H1 (cell line): ENCODE results near the gene SERPINA1. TPM values are rescaled to one million over a fixed set of nuclear protein-coding genes. Genes with fewer than 3 reads are reported as not detected.

Source experiments
- CTCF ChIA-PET: fragments of 300-600 bp; sonication (Branson Sonifier 250); formaldehyde crosslinking; loops from one replicate; lab custom pipeline; 2021; ENCODE audit not compliant: partially characterized antibody; lab: Charles Lee
- POLR2A ChIA-PET: fragments of 300-600 bp; sonication (Branson Sonifier 250); formaldehyde crosslinking; loops from one replicate; lab custom pipeline; 2021; ENCODE audit warnings: inconsistent platforms; ENCODE audit not compliant: partially characterized antibody; lab: Charles Lee
- DNase-seq, 2 experiments: peaks; one replicate each; pipeline versions ENCODE4 v3.0.0 to v3.0.0-alpha.2; 2010 to 2022; ENCODE audit warnings: low spot score in 2 of 2, low read depth in 1 of 2, mixed read lengths in 1 of 2
- FAIRE-seq: peaks from 2 replicates; lab custom pipeline; 2011; peaks lifted over from hg19 to GRCh38; lab: Jason Lieb, UNC
- H2AFZ ChIP-seq: 2 replicates; pipeline ENCODE4 v1.8.1; 2012; ENCODE audit warnings: low read length, inconsistent platforms
- H2AK5ac ChIP-seq: 2 replicates; pipeline ENCODE4 v1.6.1; 2013; ENCODE audit warnings: low read depth, low read length
- H2BK120ac ChIP-seq: replicated peaks from 2 replicates; pipeline ENCODE3; 2013; ENCODE audit warnings: low read depth, low read length, inconsistent platforms
- H2BK12ac ChIP-seq: 2 replicates; pipeline ENCODE4 v1.6.1; 2013; ENCODE audit warnings: low read depth, low read length
- H2BK15ac ChIP-seq: 2 replicates; pipeline ENCODE4 v1.6.1; 2013; ENCODE audit warnings: low read length
- H2BK20ac ChIP-seq: 2 replicates; pipeline ENCODE4 v1.6.1; 2013; ENCODE audit warnings: low read length
- H2BK5ac ChIP-seq: 2 replicates; pipeline ENCODE4 v1.6.1; 2013; ENCODE audit warnings: low read depth, low read length
- H3K14ac ChIP-seq: 2 replicates; pipeline ENCODE4 v1.6.1; 2013; ENCODE audit warnings: inconsistent platforms; ENCODE audit not compliant: insufficient read length
- H3K18ac ChIP-seq: 2 replicates; pipeline ENCODE4 v1.6.1; 2013; ENCODE audit warnings: low read length; ENCODE audit errors: extremely low read depth
- H3K23ac ChIP-seq: 2 replicates; pipeline ENCODE4 v1.6.1; 2013; ENCODE audit warnings: inconsistent platforms; ENCODE audit not compliant: insufficient read length
- H3K23me2 ChIP-seq: 2 replicates; pipeline ENCODE4 v1.6.1; 2013; ENCODE audit warnings: low read depth, low read length
- H3K27ac ChIP-seq: 2 replicates; pipeline ENCODE4 v1.6.1; 2011; ENCODE audit warnings: low read depth, low read length, inconsistent platforms
- H3K27me3 ChIP-seq, 4 experiments: replicated peaks in 1 of 4; 1 replicate in 1 of 4; 2 replicates in 3 of 4; pipeline versions ENCODE4 v1.6.1 to v1.8.1; 2011 to 2013; ENCODE audit warnings: low read length in 3 of 4, mild to moderate bottlenecking in 3 of 4, inconsistent platforms in 2 of 4, mixed read lengths in 2 of 4, moderate library complexity in 1 of 4; ENCODE audit not compliant: control insufficient read depth in 3 of 4, insufficient read depth in 3 of 4; ENCODE audit errors: extremely low read depth in 1 of 4
- H3K36me3 ChIP-seq, 4 experiments: 2 replicates each; pipeline versions ENCODE4 v1.6.1 to v1.8.1; 2011 to 2013; ENCODE audit warnings: mild to moderate bottlenecking in 4 of 4, low read length in 3 of 4, moderate library complexity in 2 of 4, control low read depth in 1 of 4, inconsistent platforms in 1 of 4; ENCODE audit not compliant: insufficient read depth in 4 of 4, control insufficient read depth in 2 of 4
- H3K4ac ChIP-seq: replicated peaks from 2 replicates; pipeline ENCODE3; 2013; ENCODE audit warnings: low read length, low read depth, mixed read lengths, inconsistent platforms; ENCODE audit not compliant: insufficient read length
- H3K4me1 ChIP-seq, 4 experiments: replicated peaks in 1 of 4; 1 replicate in 1 of 4; 2 replicates in 3 of 4; pipeline versions ENCODE4 v1.6.1 to v1.8.1; 2011 to 2013; ENCODE audit warnings: low read length in 3 of 4, inconsistent platforms in 2 of 4, mixed read lengths in 1 of 4; ENCODE audit not compliant: insufficient read depth in 4 of 4, control insufficient read depth in 3 of 4
- H3K4me2 ChIP-seq, 2 experiments: 2 replicates each; pipeline versions ENCODE4 v1.6.1 to v1.8.1; 2011 to 2013; ENCODE audit warnings: low read depth in 2 of 2, low read length in 2 of 2, control low read depth in 1 of 2, inconsistent platforms in 1 of 2, mild to moderate bottlenecking in 1 of 2; ENCODE audit not compliant: insufficient read depth in 1 of 2
- H3K4me3 ChIP-seq, 4 experiments: fragments of 200-600, 300-600 bp in 1 of 4; sonication (generic), shearing (Covaris generic), sonication (Bioruptor Twin) in 1 of 4; 2 replicates each; pipeline versions ENCODE4 v1.5.1 to v1.8.1; 2011 to 2016; ENCODE audit warnings: low read length in 4 of 4, low read depth in 3 of 4, control low read depth in 2 of 4, inconsistent platforms in 2 of 4, mild to moderate bottlenecking in 2 of 4, mixed read lengths in 1 of 4, moderate library complexity in 1 of 4; ENCODE audit not compliant: insufficient read depth in 2 of 4; ENCODE audit errors: extremely low read depth in 1 of 4
- H3K56ac ChIP-seq: replicated peaks from 2 replicates; pipeline ENCODE3; 2013; ENCODE audit warnings: low read depth, mild to moderate bottlenecking, mixed read lengths, low read length, inconsistent platforms; ENCODE audit not compliant: insufficient read length
- H3K79me1 ChIP-seq: 2 replicates; pipeline ENCODE4 v1.6.1; 2013; ENCODE audit warnings: low read depth, low read length, control low read depth
- H3K79me2 ChIP-seq, 2 experiments: 2 replicates each; pipeline versions ENCODE4 v1.6.1 to v1.8.1; 2012 to 2013; ENCODE audit warnings: low read length in 2 of 2, mild to moderate bottlenecking in 2 of 2, inconsistent platforms in 1 of 2; ENCODE audit not compliant: insufficient read depth in 2 of 2, control insufficient read depth in 1 of 2
- H3K9ac ChIP-seq, 4 experiments: replicated peaks in 1 of 4; 1 replicate in 1 of 4; 2 replicates in 3 of 4; pipeline versions ENCODE4 v1.6.1 to v1.8.1; 2011 to 2013; ENCODE audit warnings: low read depth in 3 of 4, low read length in 3 of 4, control low read depth in 2 of 4, mild to moderate bottlenecking in 2 of 4, moderate library complexity in 2 of 4, inconsistent platforms in 1 of 4; ENCODE audit errors: extremely low read depth in 1 of 4
- H3K9me3 ChIP-seq, 2 experiments: 2 replicates each; pipeline versions ENCODE4 v1.6.1 to v1.8.1; 2012 to 2013; ENCODE audit warnings: mild to moderate bottlenecking in 2 of 2, moderate library complexity in 2 of 2, control low read depth in 1 of 2, inconsistent platforms in 1 of 2, low read depth in 1 of 2, low read length in 1 of 2, mixed read lengths in 1 of 2; ENCODE audit not compliant: insufficient read depth in 2 of 2
- H4K20me1 ChIP-seq, 2 experiments: replicated peaks in 1 of 2; 2 replicates each; pipeline versions ENCODE3 to v1.8.1; 2011 to 2013; ENCODE audit warnings: inconsistent platforms in 2 of 2, low read length in 2 of 2, mild to moderate bottlenecking in 1 of 2; ENCODE audit not compliant: insufficient read depth in 2 of 2, control insufficient read depth in 1 of 2
- H4K5ac ChIP-seq: 2 replicates; pipeline ENCODE4 v1.6.1; 2013; ENCODE audit warnings: low read length, low read depth, mixed read lengths, inconsistent platforms; ENCODE audit not compliant: insufficient read length
- H4K8ac ChIP-seq: 2 replicates; pipeline ENCODE4 v1.8.0; 2013; ENCODE audit warnings: mild to moderate bottlenecking, moderate library complexity, low read length, inconsistent platforms; ENCODE audit not compliant: insufficient read depth; ENCODE audit errors: extremely low read depth
- H4K91ac ChIP-seq: replicated peaks from 2 replicates; pipeline ENCODE3; 2013; ENCODE audit warnings: low read length, mixed read lengths, inconsistent platforms; ENCODE audit not compliant: insufficient read length
- BACH1 ChIP-seq: IDR thresholded peaks from 2 replicates; pipeline ENCODE4 v1.6.1; 2012; ENCODE audit warnings: low read length, improper control_type of control experiment
- CEBPB ChIP-seq: IDR thresholded peaks from 2 replicates; pipeline ENCODE4 v1.6.1; 2012; ENCODE audit warnings: low read depth, low read length
- JUN ChIP-seq: IDR thresholded peaks from 2 replicates; pipeline ENCODE4 v1.6.1; 2011; ENCODE audit warnings: low read depth, mild to moderate bottlenecking, improper control_type of control experiment, low read length
- KDM4A ChIP-seq: IDR thresholded peaks from one replicate; pipeline ENCODE4 v1.7.1; 2012; ENCODE audit warnings: low read depth, mild to moderate bottlenecking, moderate library complexity, low read length, inconsistent platforms; ENCODE audit not compliant: severe bottlenecking
- POLR2A ChIP-seq, 2 experiments: IDR thresholded peaks; 1 replicate in 1 of 2; 2 replicates in 1 of 2; pipeline ENCODE4 v1.6.1; 2011; ENCODE audit warnings: low read depth in 2 of 2, low read length in 2 of 2, mild to moderate bottlenecking in 2 of 2; ENCODE audit errors: control extremely low read depth in 1 of 2
- RNF2 ChIP-seq: fragments of 200-900, 300-1000 bp; sonication (generic); IDR thresholded peaks from 2 replicates; pipeline ENCODE4 v1.7.1; 2016; ENCODE audit warnings: borderline replicate concordance, low read depth, mild to moderate bottlenecking, antibody characterized with exemption, low read length; ENCODE audit not compliant: poor library complexity, severe bottlenecking; ENCODE audit errors: missing control alignments
- TEAD4 ChIP-seq: IDR thresholded peaks from 2 replicates; pipeline ENCODE4 v1.6.1; 2012; ENCODE audit warnings: low read depth, low read length, inconsistent platforms, mixed read lengths
- WGBS, 2 experiments: shearing (Covaris generic) in 1 of 2; methylation state at CpG; one replicate each; pipeline versions ENCODE4 v1.1.6 to v1.1.7; 2013 to 2015; ENCODE audit warnings: low lambda C conversion rate in 2 of 2, mixed read lengths in 2 of 2, inconsistent platforms in 1 of 2, low coverage in 1 of 2, missing lambda C conversion rate in 1 of 2; ENCODE audit not compliant: insufficient replicate concordance in 2 of 2, insufficient coverage in 1 of 2, insufficient read length in 1 of 2; ENCODE audit errors: extremely low coverage in 1 of 2, missing lambda C conversion rate in 1 of 2; 5-methylcytosine and 5-hydroxymethylcytosine counted together
- polyA plus RNA-seq, 7 experiments: library from polyadenylated mRNA; depleted of rRNA in 3 of 7; stranded (reverse) in 5 of 7; unstranded in 2 of 7; fragments of >200 nt in 5 of 7; fragments of 200-250 nt in 2 of 7; gene quantifications; 1 replicate in 5 of 7; 2 replicates in 1 of 7; 4 replicates in 1 of 7; pipeline versions ENCODE4 v1.2.1 to v1.2.3, GENCODE V29; 2011 to 2013; ENCODE audit warnings: missing spikeins in 2 of 7, mixed read lengths in 2 of 7
- total RNA-seq: library from RNA; stranded (reverse); fragmentation: NEBNext Ultra II Directional; extraction: Animal tissue kit (Norgen Biotek cat#: 25700); gene quantifications from 2 replicates; pipeline ENCODE4 v1.2.1, GENCODE V29; 2021
- TF ChIP-seq, protein P1 (sequence below): IDR thresholded peaks from 2 replicates; pipeline ENCODE4 v1.6.1; 2012; ENCODE audit warnings: inconsistent platforms
- TF ChIP-seq, protein P2 (sequence below): IDR thresholded peaks from 2 replicates; pipeline ENCODE4 v1.6.1; 2011; ENCODE audit warnings: low read length, improper control_type of control experiment

Gene SERPINA1
- total and polyA plus RNA-seq, 2 of the 8 experiments (the other 6 are each of a cell fraction or from before 2014, with no cell fraction given) = 0.08 TPM; not detected in 1

DNA sequence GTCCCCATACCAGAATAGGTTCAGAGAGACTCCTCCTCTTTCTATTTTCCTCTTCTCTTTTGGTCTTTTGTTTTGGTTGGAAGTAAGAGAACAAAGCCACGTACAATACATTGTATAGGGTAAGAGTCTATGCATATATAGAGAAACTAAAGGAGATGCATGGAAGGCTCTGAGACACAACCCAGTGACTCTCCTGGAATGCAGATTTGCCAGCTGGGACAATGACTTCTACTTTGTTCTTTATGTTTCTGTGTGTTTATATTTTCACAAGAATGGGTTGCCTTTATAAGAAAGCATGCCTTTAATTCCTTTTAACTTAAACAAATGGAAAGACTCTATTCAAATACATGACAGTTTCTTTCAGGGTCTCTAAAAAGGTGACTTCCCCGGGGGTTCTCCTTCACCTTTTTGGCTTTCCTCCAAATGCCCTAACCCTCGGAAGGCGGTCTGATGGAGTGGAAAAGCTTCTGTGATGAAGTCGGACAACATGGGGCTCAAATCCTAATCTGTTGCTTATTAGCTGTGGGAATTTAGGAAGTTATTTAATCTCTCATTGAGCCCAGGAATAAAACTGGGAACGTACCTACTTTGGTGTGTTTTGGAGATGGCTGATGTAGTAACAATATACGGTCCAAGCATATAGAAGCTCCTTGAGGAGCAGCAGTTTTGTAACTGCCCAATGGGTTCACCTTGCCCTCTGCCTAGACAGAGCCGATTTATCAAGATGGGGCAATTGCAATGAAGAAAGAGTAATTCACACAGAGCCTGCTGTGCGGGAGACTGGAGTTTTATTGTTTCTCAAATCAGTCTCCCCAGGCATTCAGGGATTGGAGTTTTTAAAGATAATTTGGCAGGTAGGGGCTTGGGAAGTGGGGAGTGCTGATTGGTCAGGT lies 9.1 kb upstream of the SERPINA1 start:
- no peak overlapping the region for H3K23ac ChIP-seq
- no peak overlapping the region for H3K9ac ChIP-seq
- no peaks in the 10 kb centered on the region for H3K23me2 ChIP-seq
- H3K14ac ChIP-seq = no peak overlapping the region
- no peak overlapping the region for H4K8ac ChIP-seq
- H3K9me3 ChIP-seq = no peaks in the 10 kb centered on the region; a peak in 1 of 4 replicates
- H2BK12ac ChIP-seq = no peak overlapping the region
- no peak overlapping the region for H3K56ac ChIP-seq
- ChIA-PET POLR2A (interaction anchor here (0.8 to 1.7 kb wide), 3 partner anchors 8 to 22 kb away, joined by 3 to 4 read pairs (median 3); no protein-coding TSS in a partner anchor), CTCF (interaction anchor here (0.6 to 1.9 kb wide), 11 partner anchors 10 to 1065 kb away, joined by 3 to 7 read pairs (median 3); no protein-coding TSS in a partner anchor)
- no peak overlapping the region for H3K4ac ChIP-seq
- no peak overlapping the region for H2AFZ ChIP-seq
- H3K4me2 ChIP-seq = peak overlapping the region; percentile 39 to 61; a peak in 3 of 4 replicates
- H3K4me3 ChIP-seq = peak overlapping the region in 1 of 4 experiments; percentile 34; a peak in 3 of 8 replicates
- WGBS, 2 experiments = 9% methylated on average over 9 of the region's 9 CpGs; no CpG with 5 or more reads in 1 of the 2 experiments
- no peak overlapping the region for H2BK120ac ChIP-seq
- H3K27ac ChIP-seq = no peak overlapping the region
- H3K27me3 ChIP-seq = no peaks in the 10 kb centered on the region
- no peak for FAIRE-seq
- H2BK5ac ChIP-seq = peak overlapping the region; percentile 26; the same call in 1 of the 2 replicates
- no peak overlapping the region for H4K91ac ChIP-seq
- no peaks in the 10 kb centered on the region for H3K79me2 ChIP-seq
- H3K79me1 ChIP-seq = no peaks in the 10 kb centered on the region
- H3K36me3 ChIP-seq = no peaks in the 10 kb centered on the region
- H2BK20ac ChIP-seq = no peak overlapping the region
- H3K4me1 ChIP-seq = peaks cover 11 to 28% (median 23%) of the 10 kb centered on the region in 4 experiments; a peak in 6 of 7 replicates
- DNase-seq = no peak
- H3K18ac ChIP-seq = 0 out of 2 replicates have a peak overlapping the region, but pooled peaks have one; percentile 17
- no peak overlapping the region for H2BK15ac ChIP-seq
- H4K5ac ChIP-seq = no peak overlapping the region
- no peaks in the 10 kb centered on the region for H4K20me1 ChIP-seq
- H2AK5ac ChIP-seq = no peak overlapping the region
- no peak for TF ChIP-seq BACH1
- no peak for TF ChIP-seq RNF2
- TF ChIP-seq CEBPB = peak; percentile 46; the same call in 1 of the 2 replicates
- no peak for TF ChIP-seq KDM4A
- TF ChIP-seq TEAD4 = peak; percentile 70
- TF ChIP-seq, protein P1, sequence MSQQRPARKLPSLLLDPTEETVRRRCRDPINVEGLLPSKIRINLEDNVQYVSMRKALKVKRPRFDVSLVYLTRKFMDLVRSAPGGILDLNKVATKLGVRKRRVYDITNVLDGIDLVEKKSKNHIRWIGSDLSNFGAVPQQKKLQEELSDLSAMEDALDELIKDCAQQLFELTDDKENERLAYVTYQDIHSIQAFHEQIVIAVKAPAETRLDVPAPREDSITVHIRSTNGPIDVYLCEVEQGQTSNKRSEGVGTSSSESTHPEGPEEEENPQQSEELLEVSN = no peak
- TF ChIP-seq, protein P2, sequence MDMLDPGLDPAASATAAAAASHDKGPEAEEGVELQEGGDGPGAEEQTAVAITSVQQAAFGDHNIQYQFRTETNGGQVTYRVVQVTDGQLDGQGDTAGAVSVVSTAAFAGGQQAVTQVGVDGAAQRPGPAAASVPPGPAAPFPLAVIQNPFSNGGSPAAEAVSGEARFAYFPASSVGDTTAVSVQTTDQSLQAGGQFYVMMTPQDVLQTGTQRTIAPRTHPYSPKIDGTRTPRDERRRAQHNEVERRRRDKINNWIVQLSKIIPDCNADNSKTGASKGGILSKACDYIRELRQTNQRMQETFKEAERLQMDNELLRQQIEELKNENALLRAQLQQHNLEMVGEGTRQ = no peak
- TF ChIP-seq JUN = no peak
- no peak for TF ChIP-seq POLR2A (IDR thresholded peaks at IDR 0.05; ENCODE audit: control extremely low read depth in 1 of 2, low read depth in 2 of 2, low read length in 2 of 2)
